K562 (cell line): Measurements from ENCODE around the gene RHBDD1. TPM values are rescaled to one million over a fixed set of nuclear protein-coding genes. Genes with fewer than 3 reads are reported as not detected.

Experiments used
- ATAC-seq: fragments of 200-7000 bp; cut with Tn5 transposase; 3 replicates; pipeline ENCODE4 v1.9.1; 2020; ENCODE audit warnings: moderate library complexity
- BruUV-seq: library from RNA; stranded (reverse); fragments of 400-500 nt; replicated peaks from 2 replicates; lab custom pipeline; 2021; lab: Mats Ljungman, UMichigan
- CTCF ChIA-PET: fragments of 300-600 bp; formaldehyde crosslinking; extraction: SDS; loops from one replicate; lab custom pipeline; 2021; ENCODE audit warnings: low intra/inter-chr PET ratio; lab: Yijun Ruan, JAX
- POLR2A ChIA-PET: fragments of 300-600, 350-650 bp; sonication (Branson Sonifier 250); formaldehyde crosslinking; extraction: SDS; loops from one replicate; lab custom pipeline; 2021; ENCODE audit warnings: antibody characterized with exemption, inconsistent platforms; lab: Yijun Ruan, JAX
- DNase-seq, 4 experiments: peaks; one replicate each; pipeline versions ENCODE4 v3.0.0 to v3.0.0-alpha.2; 2011 to 2018; ENCODE audit warnings: low spot score in 3 of 4, mixed read lengths in 3 of 4; ENCODE audit errors: extremely low read depth in 1 of 4
- FAIRE-seq: peaks from 2 replicates; lab custom pipeline; 2011; peaks lifted over from hg19 to GRCh38; lab: Jason Lieb, UNC
- H2AFZ ChIP-seq: 2 replicates; pipeline ENCODE4 v1.6.0; 2011; ENCODE audit warnings: low read depth, low read length, control low read depth, inconsistent platforms
- H3K27ac ChIP-seq: fragments of 200-600 bp; 3 replicates; pipeline ENCODE4 v1.8.0; 2011; ENCODE audit warnings: low read depth, mild to moderate bottlenecking, control low read depth, inconsistent platforms, low read length, moderate library complexity, mixed read lengths; ENCODE audit errors: extremely low read depth
- H3K27me3 ChIP-seq, 2 experiments: fragments of 300-600 bp in 1 of 2; 2 replicates in 1 of 2; 3 replicates in 1 of 2; pipeline versions ENCODE4 v1.6.0 to v1.8.0; 2011; ENCODE audit warnings: inconsistent platforms in 2 of 2, low read length in 2 of 2, mild to moderate bottlenecking in 1 of 2, mixed read lengths in 1 of 2, moderate library complexity in 1 of 2; ENCODE audit not compliant: control insufficient read depth in 2 of 2, insufficient read depth in 2 of 2
- H3K36me3 ChIP-seq: fragments of 300-600 bp; 3 replicates; pipeline ENCODE4 v1.8.0; 2011; ENCODE audit warnings: mild to moderate bottlenecking, low read length, inconsistent platforms; ENCODE audit not compliant: control insufficient read depth, insufficient read depth
- H3K4me1 ChIP-seq, 2 experiments: fragments of 200-600 bp in 1 of 2; replicated peaks in 1 of 2; 2 replicates in 1 of 2; 3 replicates in 1 of 2; pipeline versions ENCODE4 v1.5.1 to v1.8.0; 2011; ENCODE audit warnings: inconsistent platforms in 2 of 2, low read length in 2 of 2, mild to moderate bottlenecking in 1 of 2, mixed read lengths in 1 of 2, moderate library complexity in 1 of 2; ENCODE audit not compliant: control insufficient read depth in 2 of 2, insufficient read depth in 2 of 2
- H3K4me2 ChIP-seq: 2 replicates; pipeline ENCODE4 v1.6.1; 2011; ENCODE audit warnings: low read length, control low read depth, inconsistent platforms, mixed read lengths; ENCODE audit not compliant: insufficient read depth
- H3K4me3 ChIP-seq: fragments of 200-600 bp; sonication (generic), shearing (Covaris generic); 2 replicates; pipeline ENCODE4 v1.5.1; 2016; ENCODE audit warnings: control low read depth, inconsistent platforms
- H3K79me2 ChIP-seq: fragments of 200-600 bp; 3 replicates; pipeline ENCODE4 v1.8.0; 2011; ENCODE audit warnings: low read length, inconsistent platforms; ENCODE audit not compliant: control insufficient read depth, insufficient read depth
- H3K9ac ChIP-seq, 2 experiments: 2 replicates each; pipeline versions ENCODE4 v1.6.0 to v1.6.1; 2011; ENCODE audit warnings: low read depth in 2 of 2, low read length in 2 of 2, control low read depth in 1 of 2, inconsistent platforms in 1 of 2, mild to moderate bottlenecking in 1 of 2, mixed read lengths in 1 of 2; ENCODE audit not compliant: insufficient read depth in 1 of 2
- H3K9me1 ChIP-seq: one replicate; pipeline ENCODE4 v1.6.0; 2011; ENCODE audit warnings: inconsistent platforms, mild to moderate bottlenecking, low read length, moderate library complexity; ENCODE audit not compliant: control insufficient read depth, insufficient read depth
- H3K9me3 ChIP-seq: replicated peaks from 2 replicates; pipeline ENCODE4 v1.5.1; 2011; ENCODE audit warnings: low read depth, low read length, inconsistent platforms; ENCODE audit not compliant: control insufficient read depth, insufficient read depth
- H4K20me1 ChIP-seq: replicated peaks from 2 replicates; pipeline ENCODE4 v1.6.1; 2011; ENCODE audit warnings: low read length, inconsistent platforms, mixed read lengths; ENCODE audit not compliant: control insufficient read depth, insufficient read depth
- E2F5 ChIP-seq: sonication (generic); formaldehyde crosslinking; IDR thresholded peaks from 2 replicates; pipeline ENCODE4 v1.8.0; 2022; ENCODE audit warnings: mild to moderate bottlenecking, missing genetic modification reagents
- ELF1 ChIP-seq: fragments of 200-800 bp; sonication (Bioruptor generic); IDR thresholded peaks from 2 replicates; pipeline ENCODE4 v1.6.1; 2016; ENCODE audit warnings: missing genetic modification characterization, missing compliant biosample characterization
- ZHX1 ChIP-seq: fragments of 150-350 bp; conservative IDR thresholded peaks from 2 replicates; pipeline ENCODE4 v1.6.1; 2014; ENCODE audit warnings: low read length
- ZKSCAN8 ChIP-seq: fragments of 200-800 bp; sonication (Bioruptor generic); IDR thresholded peaks from 2 replicates; pipeline ENCODE4 v1.6.1; 2016; ENCODE audit warnings: missing genetic modification characterization, missing compliant biosample characterization
- WGBS: fragments of 100-300 bp; shearing (Covaris generic); methylation state at CpG from one replicate; pipeline ENCODE4 v1.1.6; 2016; ENCODE audit warnings: low coverage, mixed read lengths; ENCODE audit not compliant: insufficient coverage; ENCODE audit errors: missing lambda C conversion rate; 5-methylcytosine and 5-hydroxymethylcytosine counted together
- in situ Hi-C: fragments of 300-500 bp; cut with MboI; formaldehyde crosslinking; loops from 4 replicates; pipeline ENCODE4 v1.15.0; 2018; ENCODE audit warnings: inconsistent platforms, mixed read lengths
- intact Hi-C: fragments of 100-400 bp; cut with micrococcal nuclease; formaldehyde crosslinking; loops from 2 replicates; pipeline ENCODE4 v1.14.2; 2022
- polyA plus RNA-seq, 8 experiments: library from polyadenylated mRNA; depleted of rRNA in 4 of 8; stranded (reverse) in 5 of 8; unstranded in 3 of 8; fragments of >200 nt; fragmentation: Nextera tagmentation in 2 of 8; fragmentation: Illumina TruSeq in 1 of 8; extraction: Ambion mirVana in 2 of 8; extraction: Trizol in 1 of 8; gene quantifications; 2 replicates each; pipeline versions ENCODE4 v1.2.1 to v1.2.3, GENCODE V29; 2011 to 2014; ENCODE audit warnings: inconsistent platforms in 1 of 8, missing spikeins in 1 of 8
- total RNA-seq, 7 experiments: library from RNA; depleted of rRNA in 6 of 7; stranded (reverse); fragments of >200 nt in 6 of 7; fragmentation: Illumina TruSeq in 2 of 7; extraction: Trizol in 2 of 7; gene quantifications; 2 replicates each; pipeline versions ENCODE4 v1.2.1 to v1.2.3, GENCODE V29; 2011 to 2021; ENCODE audit warnings: low replicate concordance in 1 of 7
- TF ChIP-seq, protein P1 (sequence below): fragments of 450-650 bp; IDR thresholded peaks from 2 replicates; pipeline ENCODE4 v1.6.1; 2016; ENCODE audit warnings: mild to moderate bottlenecking, moderate library complexity

The RHBDD1 gene
- total and polyA plus RNA-seq, 9 of the 15 experiments (the other 6 are each of a cell fraction or from before 2014, with no cell fraction given) = 4.8 to 34.8 (median 15.6) TPM

GRCh38 chr2:226796012-226796839 lies 39.6 kb upstream of the RHBDD1 start:
- FAIRE-seq = no peak
- Histone ChIP-seq H3K36me3 (no peaks in the 10 kb centered on the region), H2AFZ (no peak overlapping the region), H3K4me3 (no peak overlapping the region), H3K79me2 (no peaks in the 10 kb centered on the region), H3K4me1 (peaks cover 0 to 34% of the 10 kb centered on the region in 2 experiments; a peak in 2 of 5 replicates), H3K27ac (no peak overlapping the region), H3K9me1 (no peaks in the 10 kb centered on the region), H3K4me2 (no peak overlapping the region), H3K27me3 (peaks cover 0 to 5% of the 10 kb centered on the region in 2 experiments; a peak in 1 of 5 replicates), H3K9ac (no peak overlapping the region; a peak in 1 of 4 replicates), H4K20me1 (no peaks in the 10 kb centered on the region), H3K9me3 (no peaks in the 10 kb centered on the region)
- DNase-seq = no peak
- intact Hi-C loops (no loop called here), in situ Hi-C loops (no loop called here)
- CTCF ChIA-PET = no interaction called here
- ATAC-seq = no peak
- POLR2A ChIA-PET = no interaction called here
- no TSS peak for BruUV-seq
- 47% methylated on average over 11 of the region's 25 CpGs for WGBS
- TF ChIP-seq ZKSCAN8 (CRISPR knock-in tag) (no peak), ZHX1 (no peak), E2F5 (no peak), ELF1 (tag) (no peak)
- TF ChIP-seq, protein P1, sequence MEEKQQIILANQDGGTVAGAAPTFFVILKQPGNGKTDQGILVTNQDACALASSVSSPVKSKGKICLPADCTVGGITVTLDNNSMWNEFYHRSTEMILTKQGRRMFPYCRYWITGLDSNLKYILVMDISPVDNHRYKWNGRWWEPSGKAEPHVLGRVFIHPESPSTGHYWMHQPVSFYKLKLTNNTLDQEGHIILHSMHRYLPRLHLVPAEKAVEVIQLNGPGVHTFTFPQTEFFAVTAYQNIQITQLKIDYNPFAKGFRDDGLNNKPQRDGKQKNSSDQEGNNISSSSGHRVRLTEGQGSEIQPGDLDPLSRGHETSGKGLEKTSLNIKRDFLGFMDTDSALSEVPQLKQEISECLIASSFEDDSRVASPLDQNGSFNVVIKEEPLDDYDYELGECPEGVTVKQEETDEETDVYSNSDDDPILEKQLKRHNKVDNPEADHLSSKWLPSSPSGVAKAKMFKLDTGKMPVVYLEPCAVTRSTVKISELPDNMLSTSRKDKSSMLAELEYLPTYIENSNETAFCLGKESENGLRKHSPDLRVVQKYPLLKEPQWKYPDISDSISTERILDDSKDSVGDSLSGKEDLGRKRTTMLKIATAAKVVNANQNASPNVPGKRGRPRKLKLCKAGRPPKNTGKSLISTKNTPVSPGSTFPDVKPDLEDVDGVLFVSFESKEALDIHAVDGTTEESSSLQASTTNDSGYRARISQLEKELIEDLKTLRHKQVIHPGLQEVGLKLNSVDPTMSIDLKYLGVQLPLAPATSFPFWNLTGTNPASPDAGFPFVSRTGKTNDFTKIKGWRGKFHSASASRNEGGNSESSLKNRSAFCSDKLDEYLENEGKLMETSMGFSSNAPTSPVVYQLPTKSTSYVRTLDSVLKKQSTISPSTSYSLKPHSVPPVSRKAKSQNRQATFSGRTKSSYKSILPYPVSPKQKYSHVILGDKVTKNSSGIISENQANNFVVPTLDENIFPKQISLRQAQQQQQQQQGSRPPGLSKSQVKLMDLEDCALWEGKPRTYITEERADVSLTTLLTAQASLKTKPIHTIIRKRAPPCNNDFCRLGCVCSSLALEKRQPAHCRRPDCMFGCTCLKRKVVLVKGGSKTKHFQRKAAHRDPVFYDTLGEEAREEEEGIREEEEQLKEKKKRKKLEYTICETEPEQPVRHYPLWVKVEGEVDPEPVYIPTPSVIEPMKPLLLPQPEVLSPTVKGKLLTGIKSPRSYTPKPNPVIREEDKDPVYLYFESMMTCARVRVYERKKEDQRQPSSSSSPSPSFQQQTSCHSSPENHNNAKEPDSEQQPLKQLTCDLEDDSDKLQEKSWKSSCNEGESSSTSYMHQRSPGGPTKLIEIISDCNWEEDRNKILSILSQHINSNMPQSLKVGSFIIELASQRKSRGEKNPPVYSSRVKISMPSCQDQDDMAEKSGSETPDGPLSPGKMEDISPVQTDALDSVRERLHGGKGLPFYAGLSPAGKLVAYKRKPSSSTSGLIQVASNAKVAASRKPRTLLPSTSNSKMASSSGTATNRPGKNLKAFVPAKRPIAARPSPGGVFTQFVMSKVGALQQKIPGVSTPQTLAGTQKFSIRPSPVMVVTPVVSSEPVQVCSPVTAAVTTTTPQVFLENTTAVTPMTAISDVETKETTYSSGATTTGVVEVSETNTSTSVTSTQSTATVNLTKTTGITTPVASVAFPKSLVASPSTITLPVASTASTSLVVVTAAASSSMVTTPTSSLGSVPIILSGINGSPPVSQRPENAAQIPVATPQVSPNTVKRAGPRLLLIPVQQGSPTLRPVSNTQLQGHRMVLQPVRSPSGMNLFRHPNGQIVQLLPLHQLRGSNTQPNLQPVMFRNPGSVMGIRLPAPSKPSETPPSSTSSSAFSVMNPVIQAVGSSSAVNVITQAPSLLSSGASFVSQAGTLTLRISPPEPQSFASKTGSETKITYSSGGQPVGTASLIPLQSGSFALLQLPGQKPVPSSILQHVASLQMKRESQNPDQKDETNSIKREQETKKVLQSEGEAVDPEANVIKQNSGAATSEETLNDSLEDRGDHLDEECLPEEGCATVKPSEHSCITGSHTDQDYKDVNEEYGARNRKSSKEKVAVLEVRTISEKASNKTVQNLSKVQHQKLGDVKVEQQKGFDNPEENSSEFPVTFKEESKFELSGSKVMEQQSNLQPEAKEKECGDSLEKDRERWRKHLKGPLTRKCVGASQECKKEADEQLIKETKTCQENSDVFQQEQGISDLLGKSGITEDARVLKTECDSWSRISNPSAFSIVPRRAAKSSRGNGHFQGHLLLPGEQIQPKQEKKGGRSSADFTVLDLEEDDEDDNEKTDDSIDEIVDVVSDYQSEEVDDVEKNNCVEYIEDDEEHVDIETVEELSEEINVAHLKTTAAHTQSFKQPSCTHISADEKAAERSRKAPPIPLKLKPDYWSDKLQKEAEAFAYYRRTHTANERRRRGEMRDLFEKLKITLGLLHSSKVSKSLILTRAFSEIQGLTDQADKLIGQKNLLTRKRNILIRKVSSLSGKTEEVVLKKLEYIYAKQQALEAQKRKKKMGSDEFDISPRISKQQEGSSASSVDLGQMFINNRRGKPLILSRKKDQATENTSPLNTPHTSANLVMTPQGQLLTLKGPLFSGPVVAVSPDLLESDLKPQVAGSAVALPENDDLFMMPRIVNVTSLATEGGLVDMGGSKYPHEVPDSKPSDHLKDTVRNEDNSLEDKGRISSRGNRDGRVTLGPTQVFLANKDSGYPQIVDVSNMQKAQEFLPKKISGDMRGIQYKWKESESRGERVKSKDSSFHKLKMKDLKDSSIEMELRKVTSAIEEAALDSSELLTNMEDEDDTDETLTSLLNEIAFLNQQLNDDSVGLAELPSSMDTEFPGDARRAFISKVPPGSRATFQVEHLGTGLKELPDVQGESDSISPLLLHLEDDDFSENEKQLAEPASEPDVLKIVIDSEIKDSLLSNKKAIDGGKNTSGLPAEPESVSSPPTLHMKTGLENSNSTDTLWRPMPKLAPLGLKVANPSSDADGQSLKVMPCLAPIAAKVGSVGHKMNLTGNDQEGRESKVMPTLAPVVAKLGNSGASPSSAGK = no peak
